GM19193 (cell line): Measurements from ENCODE around the gene AKAP6.

ENCODE experiments used
- POLR2A ChIP-seq: IDR thresholded peaks from 4 replicates; pipeline ENCODE4 v1.6.1; 2011; ENCODE audit not compliant: insufficient read depth, insufficient read length; ENCODE audit errors: extremely low read depth

AKAP6 gene

GRCh38 chr14:32358781-32359180, 29.7 kb downstream of the AKAP6 start:
- TF ChIP-seq POLR2A: no peak

DNA sequence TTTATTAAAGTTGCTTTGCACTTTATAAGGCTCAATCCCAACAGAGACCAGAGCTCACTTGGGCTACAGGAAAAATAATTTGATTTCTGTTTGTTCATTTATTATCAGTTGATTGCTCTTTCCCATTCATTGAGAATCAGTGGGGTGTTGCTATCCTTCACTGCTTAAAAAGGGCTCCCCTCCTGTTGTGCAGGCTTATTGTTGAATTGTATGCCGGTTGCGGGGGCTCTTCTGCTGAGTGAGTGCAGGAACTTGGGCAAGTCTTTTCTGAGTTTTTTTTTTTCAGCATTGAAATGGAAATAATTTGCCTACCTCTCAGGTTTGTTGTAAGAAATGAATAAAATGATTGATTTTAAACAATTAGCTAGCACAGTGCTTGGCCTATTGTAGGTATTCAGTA, 32.6 kb downstream of the AKAP6 start:
- TF ChIP-seq POLR2A: no peak

GRCh38 chr14:32363761-32364160, 34.7 kb downstream of the AKAP6 start:
- no peak for TF ChIP-seq POLR2A

DNA sequence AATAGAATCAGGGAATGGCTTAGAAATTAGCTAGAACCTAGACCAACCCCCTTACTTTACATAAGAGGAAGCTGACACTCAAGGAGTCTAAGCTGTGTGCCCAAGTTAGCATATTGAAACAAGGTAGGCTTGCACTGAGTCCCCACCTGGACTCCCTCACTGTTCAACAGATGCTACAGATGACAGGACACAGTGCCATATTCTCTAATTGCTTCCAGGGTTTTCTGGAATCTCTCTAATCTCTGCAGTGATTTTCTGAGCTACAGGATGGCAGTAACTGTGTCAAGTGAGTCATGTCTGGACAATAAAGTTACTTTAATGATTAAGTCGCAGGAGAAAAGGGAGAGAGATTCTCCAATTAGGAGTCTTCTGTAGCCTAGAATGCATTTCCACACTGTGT, 35.8 kb downstream of the AKAP6 start:
- TF ChIP-seq POLR2A: no peak

- no peak for TF ChIP-seq POLR2A
These were observed 37.3 kb downstream of the AKAP6 start for GRCh38 chr14:32366256-32366879.

- no peak for TF ChIP-seq POLR2A
These were observed 37.9 kb downstream of the AKAP6 start for GRCh38 chr14:32366986-32367385.

DNA sequence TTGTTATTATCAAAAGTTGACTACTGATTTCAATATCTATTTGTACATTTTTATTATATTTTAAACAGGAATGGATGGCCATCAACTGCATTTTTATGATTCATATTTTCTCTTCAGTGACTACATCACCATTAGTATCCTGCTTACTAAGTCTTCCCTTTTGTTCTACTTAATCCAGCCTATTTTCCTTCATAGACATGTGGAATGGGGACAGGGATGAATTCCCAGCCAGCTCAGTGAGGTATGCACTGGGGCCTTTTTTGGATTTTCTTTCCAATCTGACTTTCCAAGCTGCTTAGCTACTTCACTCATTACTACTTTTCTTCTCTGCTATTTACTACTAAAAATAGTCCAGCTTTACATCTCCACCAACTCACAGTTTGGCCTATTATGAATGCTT, 38.4 kb downstream of the AKAP6 start:
- TF ChIP-seq POLR2A: no peak

DNA sequence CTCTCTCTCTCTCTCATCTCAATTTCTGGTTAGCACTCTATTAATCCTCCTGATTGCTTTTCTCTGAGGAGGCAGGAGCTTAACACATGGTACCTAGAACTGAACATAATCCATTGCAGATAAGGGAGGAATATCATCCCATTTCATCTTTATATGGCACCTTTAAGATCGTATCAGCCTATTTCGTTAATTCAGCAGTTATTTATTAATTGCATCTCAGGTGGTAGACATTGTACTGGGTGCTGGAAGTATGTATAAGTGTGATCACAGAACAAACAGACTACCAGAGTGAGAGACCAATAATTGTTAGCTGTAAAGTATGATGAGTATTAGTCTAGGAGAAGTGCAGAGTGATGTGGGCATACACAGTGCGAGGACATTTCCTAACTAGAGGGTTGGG, 39.0 kb downstream of the AKAP6 start:
- TF ChIP-seq POLR2A: no peak

- TF ChIP-seq POLR2A: no peak
These were observed 41.6 kb downstream of the AKAP6 start for GRCh38 chr14:32370714-32371113.

GRCh38 chr14:32372154-32372553, 43.1 kb downstream of the AKAP6 start:
- TF ChIP-seq POLR2A: no peak

DNA sequence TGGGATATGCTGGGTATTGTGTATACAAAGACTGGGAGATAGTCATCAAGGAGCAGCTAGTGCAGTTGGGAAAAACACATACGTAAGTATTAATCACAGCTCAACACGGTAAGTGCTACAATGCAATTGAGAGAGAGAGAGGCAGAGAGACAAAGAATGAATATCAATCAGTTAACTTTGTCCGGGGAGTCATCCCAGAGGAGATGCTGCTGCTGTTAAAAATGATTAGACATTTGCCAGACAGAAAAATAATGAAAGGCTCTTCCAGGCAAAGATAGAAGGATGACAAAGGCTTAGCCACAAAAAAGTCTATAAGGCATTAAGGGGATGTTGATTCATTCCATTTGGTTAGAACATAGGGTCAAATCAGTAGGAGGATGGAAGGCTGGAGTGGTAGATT, 45.1 kb downstream of the AKAP6 start:
- no peak for TF ChIP-seq POLR2A

DNA sequence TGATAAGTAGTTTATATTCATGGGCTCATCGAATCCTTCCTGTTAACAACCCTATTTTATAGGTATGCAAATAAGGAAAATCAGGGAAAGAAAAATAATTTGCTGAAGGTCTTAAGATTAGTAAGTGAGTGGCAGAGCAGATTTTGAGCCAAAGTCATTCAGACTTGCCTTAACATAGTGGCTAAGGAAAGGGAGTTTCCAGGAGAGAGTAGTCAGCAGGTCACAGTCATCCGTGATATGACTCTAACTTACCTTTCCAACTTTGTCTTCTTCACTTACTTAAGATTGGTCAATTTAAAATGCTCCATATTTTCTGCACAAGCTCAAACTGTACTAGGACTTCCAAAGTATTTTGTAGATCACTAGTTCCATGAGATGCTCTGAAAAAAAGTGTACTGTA, 46.6 kb downstream of the AKAP6 start:
- TF ChIP-seq POLR2A: no peak

- TF ChIP-seq POLR2A: no peak
These were observed 48.0 kb downstream of the AKAP6 start for GRCh38 chr14:32377046-32377646.

- no peak for TF ChIP-seq POLR2A
These were observed 49.2 kb downstream of the AKAP6 start for GRCh38 chr14:32378284-32378683.

GRCh38 chr14:32379447-32379846, 50.3 kb downstream of the AKAP6 start:
- no peak for TF ChIP-seq POLR2A

DNA sequence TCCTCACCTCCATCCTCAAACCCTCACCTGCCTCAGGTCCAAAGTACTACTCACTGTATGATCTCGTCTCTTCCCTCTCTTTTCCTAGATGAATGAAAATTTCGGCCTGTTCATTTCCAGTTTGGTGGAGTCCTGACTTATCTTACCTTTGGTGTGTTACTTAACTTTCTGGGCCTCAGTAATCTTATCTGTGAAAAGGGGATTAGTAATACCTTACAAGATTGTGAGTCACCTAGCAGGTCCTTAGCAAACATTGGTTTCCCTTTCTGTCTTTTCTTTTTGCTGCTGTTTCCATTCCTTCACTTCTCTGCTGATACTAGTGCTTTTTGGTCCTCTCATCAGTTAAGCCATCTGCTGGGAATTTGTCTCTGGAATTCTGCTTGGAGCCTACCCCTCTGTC, 52.8 kb downstream of the AKAP6 start:
- TF ChIP-seq POLR2A: no peak

DNA sequence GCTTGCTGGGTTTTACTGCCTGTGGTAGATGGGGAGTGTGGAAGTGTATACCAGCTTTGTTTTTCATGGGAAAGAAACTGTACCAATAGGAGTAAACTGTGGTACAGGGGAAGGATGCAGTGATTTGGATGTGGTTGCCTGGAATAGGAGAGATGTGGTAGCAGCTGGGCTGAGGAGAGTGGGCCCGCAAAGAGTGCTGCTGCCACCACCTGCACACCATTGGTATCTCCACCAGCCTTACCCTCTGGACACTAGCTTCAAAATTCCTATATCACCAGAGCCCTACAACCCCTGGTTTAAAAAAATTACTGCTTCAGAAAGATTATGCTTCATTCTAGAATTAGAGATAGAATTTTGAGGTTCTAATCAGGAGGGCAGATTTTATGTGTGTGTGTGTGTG, 53.6 kb downstream of the AKAP6 start:
- TF ChIP-seq POLR2A: no peak
